T-helper 22 cell (primary cell): ENCODE data around the gene OR2V1.
A peak's percentile ranks its signal among the peaks of the same experiment; 100 is the strongest.
"Not testable (repeated sequence)": the region's sequence is repeated elsewhere in the genome, so short reads cannot be mapped to it uniquely, and the experiment has no call there.

ENCODE experiments used
- DNase-seq: peaks from one replicate; pipeline ENCODE4 v3.0.0-alpha.2; 2020; ENCODE audit warnings: low read depth

OR2V1 gene

GRCh38 chr5:181130832-181131496 lies at the start of gene OR2V1:
TSS of gene OR2V1 (minus strand) at chr5:181131169. CDS start at chr5:181125304, 5,865 bp downstream.
- DNase-seq = no peak

DNA sequence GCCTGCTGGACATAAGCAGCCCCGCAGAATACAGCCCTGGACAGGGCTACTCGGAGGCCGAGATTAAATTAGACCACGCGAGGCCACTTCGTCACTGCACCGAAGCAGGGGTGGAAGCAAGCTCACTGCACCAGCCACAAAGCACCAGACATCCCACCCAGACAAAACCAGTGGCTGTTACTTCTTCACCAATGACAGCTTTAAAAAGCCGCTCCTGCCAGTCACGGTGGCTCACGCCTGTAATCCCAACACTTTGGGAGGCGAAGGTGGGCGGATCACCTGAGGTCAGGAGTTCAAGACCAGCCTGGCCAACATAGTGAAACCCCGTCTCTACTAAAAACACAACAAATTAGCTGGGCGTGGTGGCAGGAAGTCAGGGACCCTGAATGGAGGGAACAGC lies 46.6 kb upstream of the OR2V1 start:
- DNase-seq = not testable (repeated sequence)

DNA sequence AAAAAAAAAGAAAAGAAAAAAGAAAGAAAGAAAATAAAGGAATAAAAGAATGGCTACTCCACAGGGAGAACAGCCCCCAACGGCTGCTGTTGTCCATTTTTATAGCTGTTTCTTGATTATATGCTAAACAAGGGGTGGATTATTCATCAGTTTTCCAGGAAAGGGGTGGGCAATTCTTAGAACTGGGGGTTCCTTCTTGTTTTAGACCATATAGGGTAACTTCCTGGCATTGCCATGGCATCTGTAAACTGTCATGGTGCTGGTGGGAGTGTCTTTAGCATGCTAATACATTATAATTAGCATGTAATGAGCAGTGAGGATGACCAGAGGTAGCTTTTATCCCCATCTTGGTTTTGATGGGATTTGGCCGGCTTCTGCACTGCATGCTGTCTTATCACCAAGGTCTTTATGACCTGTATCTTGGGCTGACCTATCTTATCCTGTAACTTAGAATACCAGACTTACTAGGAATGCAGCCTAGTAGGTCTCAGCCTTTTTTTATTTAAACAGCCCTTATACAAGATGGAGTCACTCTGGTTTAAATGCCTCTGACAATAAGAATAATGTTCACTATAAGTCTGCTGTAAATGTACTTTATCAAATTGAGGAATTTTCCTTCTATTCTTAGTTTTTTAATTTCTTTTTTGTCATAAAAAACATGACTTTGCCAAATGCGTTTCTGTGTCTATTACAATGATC lies 45.4 kb upstream of the OR2V1 start:
- no peak for DNase-seq

DNA sequence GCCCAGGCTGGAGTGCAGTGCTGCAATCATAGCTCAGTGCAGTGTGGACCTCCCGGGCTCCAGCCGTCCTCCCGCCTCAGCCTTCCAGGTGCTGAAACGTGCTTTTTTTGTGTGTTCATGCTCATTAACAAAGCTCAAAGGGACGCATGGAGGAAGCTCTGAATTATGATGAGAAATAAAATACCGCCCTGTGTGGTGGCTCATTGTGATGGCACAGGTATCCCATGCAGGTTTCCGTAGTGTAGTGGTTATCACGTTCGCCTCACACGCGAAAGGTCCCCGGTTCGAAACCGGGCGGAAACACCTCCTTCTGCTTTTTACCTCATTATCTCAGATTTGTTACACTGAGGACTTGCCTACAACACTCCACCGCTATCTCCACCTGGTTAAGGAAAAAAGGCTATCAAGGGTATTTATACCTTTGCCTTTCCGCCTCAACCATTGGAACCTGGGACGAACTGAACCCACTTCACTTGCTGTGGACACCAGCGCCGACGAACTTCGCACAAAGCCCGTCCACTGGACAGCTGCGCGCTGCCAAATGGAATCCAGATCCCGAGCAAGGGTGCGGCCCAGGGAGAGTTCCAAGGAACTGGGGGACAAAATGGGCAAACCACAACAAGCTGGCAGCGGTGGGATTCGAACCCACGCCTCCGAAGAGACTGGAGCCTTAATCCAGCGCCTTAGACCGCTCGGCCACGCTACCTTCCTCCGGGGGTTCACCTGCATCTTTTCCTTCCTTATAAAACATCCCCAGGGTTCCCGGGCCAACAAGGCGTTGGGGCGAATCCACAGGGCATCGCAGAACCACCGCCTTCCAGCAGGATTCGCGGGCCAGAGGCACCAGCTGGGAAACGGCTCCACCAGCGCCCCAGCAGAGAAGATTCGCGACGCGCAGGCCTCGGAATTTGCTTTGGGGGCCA lies 42.7 kb upstream of the OR2V1 start:
- no peak for DNase-seq

DNA sequence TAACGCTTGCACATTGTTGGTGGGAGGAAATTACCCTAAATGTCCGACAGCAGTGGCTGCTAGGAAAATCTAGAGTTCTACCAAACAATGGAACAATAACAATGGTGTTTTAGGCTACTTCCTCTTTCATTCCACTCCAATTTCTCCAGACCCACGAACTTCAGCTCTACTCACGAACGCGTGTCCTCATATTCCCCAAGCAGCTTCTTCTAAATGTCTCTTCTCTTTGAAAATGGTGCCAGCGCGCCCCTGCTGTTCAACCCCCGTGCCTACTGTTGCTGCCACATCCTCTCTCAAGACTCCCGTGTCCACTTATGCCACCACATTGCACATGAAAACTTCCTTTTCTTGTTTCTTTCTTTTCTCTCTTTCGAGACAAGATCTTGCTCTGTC lies 42.1 kb upstream of the OR2V1 start:
- DNase-seq = no peak

DNA sequence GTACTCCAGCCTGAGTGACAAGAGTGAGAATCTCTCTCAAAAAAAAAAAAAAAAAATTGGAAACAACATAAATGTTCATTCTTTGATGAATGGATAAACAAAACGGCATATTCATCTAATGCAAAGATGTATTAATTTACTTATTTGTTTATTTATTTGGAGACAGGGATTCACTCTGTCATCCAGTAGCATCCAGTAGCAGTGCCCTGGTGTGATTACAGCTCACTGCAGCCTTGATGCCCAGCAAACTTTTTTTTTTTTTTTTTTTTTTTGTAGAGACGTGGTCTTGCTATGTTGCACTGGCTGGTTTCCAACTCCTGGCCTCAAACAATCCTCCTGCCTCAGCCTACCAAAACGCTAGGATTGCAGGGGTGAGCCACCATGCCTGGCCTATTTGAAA lies 40.8 kb upstream of the OR2V1 start:
- DNase-seq = no peak

DNA sequence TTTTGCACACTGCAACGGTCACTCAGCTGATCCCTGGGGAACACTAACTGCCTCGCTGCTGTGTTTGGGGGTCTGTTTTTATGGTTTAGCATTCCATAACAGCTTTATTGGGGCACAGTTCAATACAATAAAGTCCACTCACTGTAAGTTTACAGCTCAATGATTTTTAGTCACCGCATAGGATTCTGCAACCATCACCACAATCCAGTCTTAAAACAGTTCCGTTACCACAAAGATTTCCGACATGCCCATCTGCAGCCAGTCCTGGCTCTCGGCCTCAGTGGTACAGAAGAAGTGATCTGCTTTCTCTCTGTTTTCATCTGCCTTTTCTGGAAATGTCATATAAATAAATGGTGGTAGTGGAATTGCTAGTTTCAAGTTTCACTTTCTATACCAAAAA lies 40.0 kb upstream of the OR2V1 start:
- DNase-seq = no peak

DNA sequence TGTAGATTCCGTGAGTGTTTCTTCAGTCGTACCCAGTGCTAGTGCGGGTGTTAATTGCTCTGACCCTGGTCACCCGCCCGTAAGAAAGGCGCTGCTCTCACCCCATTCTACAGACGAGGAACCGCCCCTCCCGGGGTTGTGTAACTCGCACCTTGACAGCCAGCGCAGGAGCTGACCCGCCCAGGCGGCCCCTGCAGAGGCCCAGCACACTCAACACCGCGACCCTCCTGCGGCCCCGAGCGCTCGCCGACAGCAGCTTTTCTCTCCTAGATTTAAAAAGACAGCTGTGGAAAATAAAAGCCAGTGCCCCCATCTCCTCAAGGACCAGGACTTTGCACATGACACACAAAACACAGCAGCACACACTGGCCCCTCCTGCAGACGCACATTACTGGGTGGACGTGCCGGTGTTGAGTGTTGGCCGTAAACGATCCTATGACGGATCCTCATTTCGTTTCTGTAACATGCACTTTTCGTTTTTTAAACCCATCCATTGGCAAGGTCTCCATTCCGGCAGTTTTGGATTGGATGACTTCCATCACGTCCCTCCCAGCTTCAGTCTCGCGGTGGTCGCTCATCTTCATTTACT lies 39.4 kb upstream of the OR2V1 start:
- DNase-seq = no peak

DNA sequence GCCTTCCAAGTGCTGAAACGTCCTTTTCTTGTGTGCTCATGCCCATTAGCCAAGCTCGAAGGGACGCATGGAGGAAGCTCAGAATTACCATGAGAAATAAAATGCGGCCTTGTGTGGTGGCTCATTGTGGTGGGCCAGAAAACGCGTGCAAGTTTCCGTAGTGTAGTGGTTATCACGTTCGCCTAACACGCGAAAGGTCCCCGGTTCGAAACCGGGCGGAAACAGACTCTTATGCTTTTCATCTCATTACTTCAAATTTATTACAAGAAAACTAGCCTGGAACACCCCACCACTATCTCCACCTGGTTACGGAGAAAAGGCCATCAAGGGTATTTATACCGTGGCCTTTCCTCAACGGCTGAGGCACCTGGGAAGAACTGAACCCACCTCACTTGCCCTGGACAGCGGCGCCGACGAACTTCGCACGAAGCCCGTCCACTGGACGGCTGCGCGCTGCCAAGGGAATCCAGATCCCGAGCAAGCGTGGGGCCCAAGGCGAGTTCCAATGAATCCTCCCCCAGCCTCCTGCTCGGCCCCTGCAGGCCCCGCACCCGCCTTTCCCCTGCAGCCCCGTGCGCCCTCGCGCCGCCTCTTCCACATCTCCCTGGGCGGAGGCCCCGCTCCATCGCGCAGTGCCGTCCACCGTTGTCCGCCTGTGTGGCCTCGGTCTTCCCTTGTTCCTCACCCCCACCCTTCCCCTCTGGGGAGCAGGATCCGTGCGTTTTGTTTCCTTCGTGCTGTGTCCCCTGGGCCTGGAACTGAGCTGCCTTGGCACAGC lies 38.7 kb upstream of the OR2V1 start:
- not testable (repeated sequence) for DNase-seq

- no peak for DNase-seq
Observed at GRCh38 chr5:181168595-181169118, 37.7 kb upstream of the OR2V1 start.

DNA sequence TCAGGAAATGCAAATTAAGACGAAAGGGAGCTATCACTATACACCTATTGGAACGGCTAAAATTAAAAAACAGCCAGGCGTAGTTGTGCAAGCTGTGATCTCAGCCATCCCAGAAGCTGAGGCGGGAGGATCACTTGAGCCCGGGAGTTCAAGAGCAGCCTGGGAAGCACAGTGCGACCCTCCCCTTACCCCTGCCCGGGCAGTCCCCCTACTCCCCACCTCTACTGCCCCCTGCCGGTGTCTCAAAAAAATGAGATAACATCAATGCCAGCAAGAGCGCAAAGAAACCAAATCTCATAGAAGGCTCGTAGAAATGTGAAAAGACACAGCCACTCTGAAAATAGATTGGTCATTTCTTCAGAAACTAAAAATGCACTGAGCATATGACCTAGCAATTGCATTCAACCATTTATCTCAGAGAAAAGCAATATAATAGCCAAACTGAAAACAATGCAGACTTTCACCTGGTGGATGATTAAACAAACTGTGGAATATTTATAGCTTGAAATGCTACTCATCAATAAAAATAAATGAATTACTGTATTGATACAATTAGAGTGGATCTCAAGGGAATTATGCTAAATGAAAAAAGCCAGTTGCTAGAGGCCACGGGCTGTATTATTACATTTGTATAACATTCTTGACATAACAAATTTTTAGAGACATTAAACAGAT lies 37.0 kb upstream of the OR2V1 start:
- no peak for DNase-seq

- DNase-seq = no peak
Observed at GRCh38 chr5:181166812-181167733, 36.1 kb upstream of the OR2V1 start.

DNA sequence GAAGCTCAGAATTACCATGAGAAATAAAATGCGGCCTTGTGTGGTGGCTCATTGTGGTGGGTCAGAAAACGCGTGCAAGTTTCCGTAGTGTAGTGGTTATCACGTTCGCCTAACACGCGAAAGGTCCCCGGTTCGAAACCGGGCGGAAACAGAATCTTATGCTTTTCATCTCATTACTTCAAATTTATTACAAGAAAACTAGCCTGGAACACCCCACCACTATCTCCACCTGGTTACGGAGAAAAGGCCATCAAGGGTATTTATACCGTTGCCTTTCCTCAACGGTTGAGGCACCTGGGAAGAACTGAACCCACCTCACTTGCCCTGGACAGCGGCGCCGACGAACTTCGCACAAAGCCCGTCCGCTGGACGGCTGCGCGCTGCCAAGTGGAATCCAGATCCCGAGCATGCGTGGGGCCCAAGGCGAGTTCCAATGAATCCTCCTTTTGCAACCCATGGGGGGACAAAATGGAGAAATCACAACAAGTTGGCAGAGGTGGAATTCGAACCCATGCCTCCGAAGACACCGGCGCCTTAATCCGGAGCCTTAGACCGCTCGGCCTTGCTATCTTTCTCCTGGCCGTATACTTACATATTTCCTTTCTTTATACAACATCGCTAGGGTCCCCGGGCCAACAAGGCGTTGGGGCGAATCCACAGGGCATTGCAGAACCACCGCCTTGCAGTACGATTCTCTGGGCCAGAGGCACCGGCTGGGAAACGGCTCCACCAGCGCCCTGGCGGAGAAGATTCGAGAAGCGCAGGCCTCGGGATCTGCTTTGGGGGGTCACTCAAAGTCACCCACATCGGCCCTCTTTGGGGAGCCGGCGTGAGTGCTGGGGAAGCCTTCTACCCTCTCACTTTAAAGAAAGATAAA lies 33.3 kb upstream of the OR2V1 start:
- DNase-seq = no peak

- no peak for DNase-seq
Observed at GRCh38 chr5:181163487-181164075, 32.6 kb upstream of the OR2V1 start.

GRCh38 chr5:181161534-181162175 lies 30.7 kb upstream of the OR2V1 start:
- DNase-seq = no peak

GRCh38 chr5:181160755-181161533 lies 30.0 kb upstream of the OR2V1 start:
- DNase-seq = peak; percentile 37
